ENCODE measurements around the gene COL11A2. TPM values are rescaled to one million over a fixed set of nuclear protein-coding genes. Genes with fewer than 3 reads are reported as not detected.

Gene COL11A2
- total RNA-seq, 1 donor, result 1.8 TPM

- H3K79me2 ChIP-seq (ENCODE audit: insufficient read depth, low read length), result no peaks in the 10 kb centered on the region
- no peaks in the 10 kb centered on the region for H3K36me3 ChIP-seq (ENCODE audit: insufficient read depth, low read length)
- TF ChIP-seq CTCF (IDR thresholded peaks at IDR 0.05; ENCODE audit: extremely low read depth, low read depth, low read length), result no peak
- no peak overlapping the region for H3K4me2 ChIP-seq (ENCODE audit: insufficient read depth, low read length)
- H3K27ac ChIP-seq (ENCODE audit: low read depth, low read length), result no peak overlapping the region
- H3K9me3 ChIP-seq (ENCODE audit: low read depth, low read length), result no peaks in the 10 kb centered on the region
- H3K4me3 ChIP-seq (ENCODE audit: insufficient read depth, low read length), result no peak overlapping the region
- no peaks in the 10 kb centered on the region for H3K4me1 ChIP-seq (ENCODE audit: insufficient read depth, low read length)
- H3K27me3 ChIP-seq (ENCODE audit: insufficient read depth, low read length), result peaks cover 69% of the 10 kb centered on the region
- DNase-seq (ENCODE audit: insufficient read length, low spot score, missing footprints), result no peak
- peaks cover 3% of the 10 kb centered on the region for H4K20me1 ChIP-seq (ENCODE audit: insufficient read depth, low read length)
- H2AFZ ChIP-seq (ENCODE audit: low read length), result no peak overlapping the region
Observed at GRCh38 chr6:33117811-33118277, 74.4 kb downstream of the COL11A2 start.

- Histone ChIP-seq H3K4me2 (ENCODE audit: insufficient read depth, low read length) (no peak overlapping the region), H3K9me3 (ENCODE audit: low read depth, low read length) (no peaks in the 10 kb centered on the region), H3K27me3 (ENCODE audit: insufficient read depth, low read length) (peaks cover 72% of the 10 kb centered on the region), H3K36me3 (ENCODE audit: insufficient read depth, low read length) (no peaks in the 10 kb centered on the region), H3K27ac (ENCODE audit: low read depth, low read length) (no peak overlapping the region), H4K20me1 (ENCODE audit: insufficient read depth, low read length) (peaks cover 3% of the 10 kb centered on the region), H3K4me3 (ENCODE audit: insufficient read depth, low read length) (no peak overlapping the region), H3K4me1 (ENCODE audit: insufficient read depth, low read length) (no peaks in the 10 kb centered on the region), H2AFZ (ENCODE audit: low read length) (no peak overlapping the region), H3K79me2 (ENCODE audit: insufficient read depth, low read length) (no peaks in the 10 kb centered on the region)
- no peak for DNase-seq (ENCODE audit: insufficient read length, low spot score, missing footprints)
- no peak for TF ChIP-seq CTCF (IDR thresholded peaks at IDR 0.05; ENCODE audit: extremely low read depth, low read depth, low read length)
Observed at GRCh38 chr6:33116841-33117711, 75.2 kb downstream of the COL11A2 start.

GRCh38 chr6:33116417-33116816 is 75.8 kb downstream of the COL11A2 start:
- H3K27ac ChIP-seq (ENCODE audit: low read depth, low read length), result no peak overlapping the region
- H3K4me1 ChIP-seq (ENCODE audit: insufficient read depth, low read length), result no peaks in the 10 kb centered on the region
- peaks cover 3% of the 10 kb centered on the region for H4K20me1 ChIP-seq (ENCODE audit: insufficient read depth, low read length)
- no peak overlapping the region for H3K4me2 ChIP-seq (ENCODE audit: insufficient read depth, low read length)
- H3K4me3 ChIP-seq (ENCODE audit: insufficient read depth, low read length), result no peak overlapping the region
- no peaks in the 10 kb centered on the region for H3K79me2 ChIP-seq (ENCODE audit: insufficient read depth, low read length)
- peaks cover 72% of the 10 kb centered on the region for H3K27me3 ChIP-seq (ENCODE audit: insufficient read depth, low read length)
- no peak for TF ChIP-seq CTCF (IDR thresholded peaks at IDR 0.05; ENCODE audit: extremely low read depth, low read depth, low read length)
- H2AFZ ChIP-seq (ENCODE audit: low read length), result no peak overlapping the region
- H3K36me3 ChIP-seq (ENCODE audit: insufficient read depth, low read length), result no peaks in the 10 kb centered on the region
- H3K9me3 ChIP-seq (ENCODE audit: low read depth, low read length), result no peaks in the 10 kb centered on the region
- DNase-seq (ENCODE audit: insufficient read length, low spot score, missing footprints), result no peak

- Histone ChIP-seq H4K20me1 (ENCODE audit: insufficient read depth, low read length) (peaks cover 3% of the 10 kb centered on the region), H3K4me1 (ENCODE audit: insufficient read depth, low read length) (no peaks in the 10 kb centered on the region), H3K9me3 (ENCODE audit: low read depth, low read length) (no peaks in the 10 kb centered on the region), H3K4me2 (ENCODE audit: insufficient read depth, low read length) (no peak overlapping the region), H3K36me3 (ENCODE audit: insufficient read depth, low read length) (no peaks in the 10 kb centered on the region), H3K27me3 (ENCODE audit: insufficient read depth, low read length) (peaks cover 73% of the 10 kb centered on the region), H3K4me3 (ENCODE audit: insufficient read depth, low read length) (no peak overlapping the region), H2AFZ (ENCODE audit: low read length) (no peak overlapping the region), H3K27ac (ENCODE audit: low read depth, low read length) (no peak overlapping the region), H3K79me2 (ENCODE audit: insufficient read depth, low read length) (no peaks in the 10 kb centered on the region)
- TF ChIP-seq CTCF (IDR thresholded peaks at IDR 0.05; ENCODE audit: extremely low read depth, low read depth, low read length), result no peak
- DNase-seq (ENCODE audit: insufficient read length, low spot score, missing footprints), result no peak
Observed at GRCh38 chr6:33114406-33114805, 77.9 kb downstream of the COL11A2 start.

Measured in osteoblast (primary cell).